Activated T-cell treated with anti-CD3 and anti-CD28 coated beads, Interleukin-2, amount 50 U/mL, for 24 hours (primary cell): ENCODE results near the gene MIOS.
"Not testable (repeated sequence)": the region's sequence is repeated elsewhere in the genome, so short reads cannot be mapped to it uniquely, and the experiment has no call there.

Source experiments
- DNase-seq: peaks from one replicate; pipeline ENCODE4 v3.0.0-alpha.2; 2020
- H3K27ac Mint-ChIP-seq: 2 replicates; pipeline ENCODE4 v1.8.0; 2020; ENCODE audit warnings: mild to moderate bottlenecking, mixed read lengths
- H3K27me3 Mint-ChIP-seq: 2 replicates; pipeline ENCODE4 v1.8.0; 2020; ENCODE audit warnings: mixed read lengths
- H3K36me3 Mint-ChIP-seq: 2 replicates; pipeline ENCODE4 v1.8.0; 2020; ENCODE audit warnings: low read depth, mixed read lengths
- H3K4me1 Mint-ChIP-seq: 2 replicates; pipeline ENCODE4 v1.8.0; 2020; ENCODE audit warnings: low read depth, mixed read lengths
- H3K4me3 Mint-ChIP-seq: 2 replicates; pipeline ENCODE4 v1.8.0; 2020; ENCODE audit warnings: mild to moderate bottlenecking, moderate library complexity, mixed read lengths
- H3K9me3 Mint-ChIP-seq: 2 replicates; pipeline ENCODE4 v1.8.0; 2020; ENCODE audit warnings: mixed read lengths

MIOS gene

DNA sequence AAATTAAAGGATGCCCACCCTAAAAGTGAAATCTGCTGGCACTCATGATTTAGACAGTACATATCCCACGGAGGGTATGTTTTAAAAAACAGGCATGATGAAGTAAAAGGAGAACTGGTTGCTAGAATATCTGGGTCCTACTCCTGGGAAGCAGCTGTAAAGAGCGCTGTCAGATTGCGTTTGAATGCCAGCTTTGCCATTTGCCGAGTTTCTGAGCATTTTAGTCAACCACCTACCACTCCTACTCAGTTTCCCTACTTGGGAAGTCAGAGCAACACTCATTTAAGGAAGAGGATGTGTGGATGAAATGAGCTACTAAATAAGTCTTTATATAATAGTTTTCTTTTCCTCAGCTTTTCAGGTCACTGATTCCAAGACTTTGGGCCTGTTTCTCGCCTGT, 72.7 kb downstream of the MIOS start:
- Mint-ChIP-seq H3K9me3 (no peaks in the 10 kb centered on the region), H3K36me3 (peaks cover 81% of the 10 kb centered on the region), H3K4me3 (peak overlapping the region; percentile 98), H3K27ac (peak overlapping the region; percentile 99), H3K27me3 (no peaks in the 10 kb centered on the region), H3K4me1 (peaks cover 42% of the 10 kb centered on the region)
- no peak for DNase-seq

DNA sequence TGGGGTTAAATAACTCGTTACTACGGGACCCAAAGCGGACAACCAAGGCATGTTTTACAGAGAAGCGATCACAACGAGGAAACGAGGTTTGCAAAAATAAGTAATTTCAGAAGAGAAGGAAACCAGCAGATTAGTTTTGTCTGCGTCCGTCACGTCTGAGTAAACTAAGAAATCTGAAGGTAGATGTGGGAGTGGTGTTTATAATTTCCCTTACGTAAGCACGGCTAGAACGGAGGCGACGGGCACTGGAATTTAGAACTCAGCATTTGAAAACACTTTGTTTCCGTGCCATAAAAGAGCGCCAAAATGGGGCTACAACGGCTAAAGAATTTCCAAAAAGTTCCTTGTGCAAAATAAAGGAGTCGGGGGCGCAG, 73.2 kb downstream of the MIOS start:
- Mint-ChIP-seq H3K4me3 (peak overlapping the region; percentile 98), H3K36me3 (peaks cover 84% of the 10 kb centered on the region), H3K4me1 (peaks cover 45% of the 10 kb centered on the region), H3K27me3 (no peaks in the 10 kb centered on the region), H3K9me3 (no peaks in the 10 kb centered on the region), H3K27ac (peak overlapping the region; percentile 99)
- no peak for DNase-seq

DNA sequence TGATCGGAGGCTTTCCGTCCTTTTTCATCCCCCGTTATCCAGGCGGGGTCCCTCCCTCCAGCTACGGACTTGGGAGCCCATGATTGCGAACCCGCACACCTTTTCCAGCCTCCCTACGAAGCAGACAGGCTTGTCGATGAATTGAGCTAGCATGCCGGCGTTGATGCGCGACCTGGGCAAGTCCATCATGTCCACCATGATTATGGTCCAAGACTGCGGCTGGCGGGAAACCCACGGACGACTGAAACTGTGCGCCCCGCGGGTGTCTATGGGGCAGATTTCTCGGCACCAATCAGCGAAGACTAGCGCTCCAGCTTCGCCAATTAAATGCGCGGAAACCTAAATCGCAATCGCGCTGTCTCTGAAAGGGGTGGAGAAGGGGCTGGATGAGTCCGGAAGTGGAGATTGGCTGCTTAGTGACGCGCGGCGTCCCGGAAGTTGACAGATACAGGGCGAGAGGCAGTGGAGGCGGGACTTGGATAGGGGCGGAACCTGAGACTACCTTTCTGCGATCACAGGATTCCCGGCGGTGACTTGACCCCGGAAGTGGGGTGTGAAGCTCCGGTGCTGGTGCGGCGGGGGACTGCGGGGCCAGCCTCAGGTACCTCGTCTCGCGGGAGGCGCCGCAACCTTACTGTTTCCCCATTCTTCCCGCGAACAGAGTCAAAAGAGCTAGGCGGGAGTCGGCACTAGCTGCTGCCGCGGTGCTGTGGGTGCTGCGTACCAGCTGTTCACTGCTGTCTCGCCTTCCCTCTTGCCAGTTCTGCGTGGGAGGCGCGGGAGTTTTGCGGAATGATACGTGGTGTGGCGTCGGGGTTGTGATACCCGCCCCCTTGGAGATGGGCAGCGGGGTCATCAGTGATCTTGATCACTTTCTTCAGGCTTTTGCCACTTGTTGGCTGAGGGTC, 73.8 kb downstream of the MIOS start, which contains the start of gene UMAD1:
TSS of gene UMAD1 (plus strand) at position 532 of the 908 bp plus-strand sequence. CDS start 32,620 bp downstream, outside the sequence.
- H3K27ac Mint-ChIP-seq = peak within 1 kb of the TSS; percentile 99
- H3K36me3 Mint-ChIP-seq = peaks cover 81% of the 10 kb centered on the region
- H3K4me3 Mint-ChIP-seq = peak within 1 kb of the TSS; percentile 98
- no peaks in the 10 kb centered on the region for H3K9me3 Mint-ChIP-seq
- peak; percentile 97 for DNase-seq
- H3K4me1 Mint-ChIP-seq = peaks cover 50% of the 10 kb centered on the region
- H3K27me3 Mint-ChIP-seq = no peaks in the 10 kb centered on the region

DNA sequence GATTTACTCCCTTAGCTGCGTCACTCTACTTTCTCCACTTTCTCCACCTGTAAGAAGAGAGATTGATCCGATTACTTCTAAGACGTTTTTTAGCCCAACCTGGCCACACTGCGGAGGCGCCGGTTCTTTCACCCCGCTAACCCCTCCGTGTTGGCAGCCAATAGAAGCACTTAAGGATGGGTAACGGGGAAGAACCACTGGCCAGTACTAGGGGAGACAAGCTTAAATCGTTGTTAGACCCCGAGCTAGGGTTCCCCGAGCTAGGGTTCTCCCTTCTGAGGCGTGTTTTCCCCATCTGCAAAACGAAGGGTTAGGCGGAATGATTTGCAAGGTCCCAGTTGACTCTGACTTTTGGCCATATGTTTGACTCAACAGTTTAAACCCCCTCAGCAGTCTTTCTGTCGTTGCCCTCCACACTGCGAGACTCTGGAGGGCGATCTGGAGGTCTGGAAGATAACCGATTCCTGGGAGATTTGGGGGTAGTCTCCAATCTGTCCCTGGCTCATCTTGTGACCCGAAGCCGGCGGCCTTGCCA, 74.5 kb downstream of the MIOS start:
- H3K4me1 Mint-ChIP-seq = peaks cover 57% of the 10 kb centered on the region
- H3K4me3 Mint-ChIP-seq = peak overlapping the region; percentile 98
- DNase-seq = no peak
- peaks cover 81% of the 10 kb centered on the region for H3K36me3 Mint-ChIP-seq
- no peaks in the 10 kb centered on the region for H3K27me3 Mint-ChIP-seq
- H3K27ac Mint-ChIP-seq = peak overlapping the region; percentile 99
- H3K9me3 Mint-ChIP-seq = peaks cover 6% of the 10 kb centered on the region

DNA sequence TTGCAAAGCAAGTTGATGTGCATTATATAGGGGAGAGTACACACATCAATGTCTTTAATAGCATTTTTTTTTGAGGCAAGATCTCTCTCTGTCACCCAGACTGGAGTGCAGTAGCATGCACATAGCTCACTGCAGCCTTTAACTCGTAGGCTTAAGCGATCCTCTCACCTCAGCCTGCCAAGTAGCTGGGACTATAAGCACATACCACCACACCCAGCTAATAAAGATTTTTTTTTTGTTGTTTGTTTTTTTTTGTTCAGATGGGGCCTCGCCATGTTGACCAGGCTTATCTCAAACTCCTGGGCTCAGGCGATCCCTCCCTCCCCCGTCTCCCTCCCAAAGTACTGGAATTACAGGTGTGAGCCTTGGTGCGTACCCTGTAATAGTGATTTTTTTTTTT, 75.4 kb downstream of the MIOS start:
- peak overlapping the region; percentile 99 for H3K27ac Mint-ChIP-seq
- H3K36me3 Mint-ChIP-seq = peaks cover 78% of the 10 kb centered on the region
- H3K4me1 Mint-ChIP-seq = peaks cover 63% of the 10 kb centered on the region
- no peaks in the 10 kb centered on the region for H3K27me3 Mint-ChIP-seq
- peak overlapping the region; percentile 98 for H3K4me3 Mint-ChIP-seq
- peaks cover 10% of the 10 kb centered on the region for H3K9me3 Mint-ChIP-seq
- DNase-seq = no peak

DNA sequence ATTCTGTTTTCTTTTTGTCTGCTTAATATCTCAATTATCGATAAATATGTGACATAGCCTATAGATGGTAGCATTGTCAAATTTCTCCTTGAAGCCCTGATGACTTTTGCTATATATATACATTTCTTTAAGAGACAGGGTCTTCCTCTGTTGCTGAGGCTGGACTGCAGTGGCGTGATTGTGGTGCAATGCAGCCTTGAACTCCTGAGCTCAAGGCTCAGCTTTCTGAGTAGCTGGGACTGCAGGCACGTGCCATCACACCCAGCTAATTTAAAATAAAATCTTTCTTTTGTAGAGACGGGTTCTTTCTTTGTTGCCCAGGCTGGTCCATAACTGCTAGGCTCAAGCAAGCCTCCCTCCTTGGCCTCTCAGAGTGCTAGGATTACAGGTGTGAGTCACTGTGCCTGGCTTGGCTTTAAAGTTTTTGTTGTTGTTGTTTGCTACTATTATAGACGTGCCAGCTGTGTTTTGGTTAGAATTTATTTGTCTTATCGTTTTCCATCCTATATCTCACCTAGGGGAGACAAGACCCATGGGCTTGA, 80.9 kb downstream of the MIOS start:
- Mint-ChIP-seq H3K4me1 (peaks cover 72% of the 10 kb centered on the region), H3K27ac (no peak overlapping the region), H3K36me3 (peaks cover 40% of the 10 kb centered on the region), H3K9me3 (peaks cover 10% of the 10 kb centered on the region), H3K27me3 (no peaks in the 10 kb centered on the region), H3K4me3 (no peak overlapping the region)
- no peak for DNase-seq

DNA sequence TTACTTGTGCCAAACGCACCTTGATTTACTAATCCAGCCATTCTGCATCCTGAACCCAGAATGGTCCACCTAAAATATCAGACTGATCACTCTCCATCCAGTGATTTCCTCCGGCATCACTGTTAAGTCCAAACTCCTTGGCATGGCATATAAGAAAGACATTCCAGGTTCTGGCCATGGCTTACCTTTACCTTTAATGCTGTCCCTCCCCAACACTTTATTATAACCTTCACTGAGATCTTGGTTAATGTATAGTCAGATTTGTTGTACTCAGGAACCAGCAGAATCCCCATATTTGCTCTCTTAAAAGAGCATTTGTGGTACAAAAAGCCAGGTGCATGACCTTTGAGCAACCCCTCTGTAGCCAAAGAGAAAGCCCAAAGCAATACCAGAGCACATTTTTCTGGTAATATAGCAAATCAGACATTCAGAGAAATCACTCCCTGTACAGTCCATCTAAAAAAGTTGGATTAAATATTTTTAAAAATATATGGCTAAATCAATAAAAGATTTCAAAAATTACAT, 84.1 kb downstream of the MIOS start:
- peaks cover 8% of the 10 kb centered on the region for H3K9me3 Mint-ChIP-seq
- H3K27ac Mint-ChIP-seq = no peak overlapping the region
- no peak for DNase-seq
- peaks cover 69% of the 10 kb centered on the region for H3K4me1 Mint-ChIP-seq
- H3K36me3 Mint-ChIP-seq = peaks cover 15% of the 10 kb centered on the region
- no peaks in the 10 kb centered on the region for H3K27me3 Mint-ChIP-seq
- no peak overlapping the region for H3K4me3 Mint-ChIP-seq

DNA sequence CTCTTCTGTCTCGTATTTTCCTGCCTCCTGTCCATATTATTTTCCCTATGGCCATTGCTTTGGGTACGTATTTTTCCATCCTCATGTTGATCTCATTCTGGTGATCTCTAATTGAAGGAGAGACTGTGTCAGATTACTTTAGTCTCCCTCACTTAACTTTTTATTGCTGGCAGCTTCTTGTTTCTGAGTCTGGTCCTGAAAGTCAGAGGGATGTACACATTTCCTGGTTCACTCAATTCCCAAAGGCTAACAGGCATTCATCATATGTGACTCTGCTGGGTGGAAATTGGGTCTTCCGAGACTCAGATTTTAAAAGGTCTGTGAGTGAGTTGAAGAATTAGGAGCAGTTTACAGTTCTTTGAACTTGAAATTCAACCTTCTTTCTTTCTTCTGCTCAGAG, 84.8 kb downstream of the MIOS start:
- DNase-seq = no peak
- peaks cover 63% of the 10 kb centered on the region for H3K4me1 Mint-ChIP-seq
- H3K9me3 Mint-ChIP-seq = peaks cover 3% of the 10 kb centered on the region
- H3K4me3 Mint-ChIP-seq = no peak overlapping the region
- no peaks in the 10 kb centered on the region for H3K27me3 Mint-ChIP-seq
- H3K27ac Mint-ChIP-seq = no peak overlapping the region
- H3K36me3 Mint-ChIP-seq = peaks cover 14% of the 10 kb centered on the region

DNA sequence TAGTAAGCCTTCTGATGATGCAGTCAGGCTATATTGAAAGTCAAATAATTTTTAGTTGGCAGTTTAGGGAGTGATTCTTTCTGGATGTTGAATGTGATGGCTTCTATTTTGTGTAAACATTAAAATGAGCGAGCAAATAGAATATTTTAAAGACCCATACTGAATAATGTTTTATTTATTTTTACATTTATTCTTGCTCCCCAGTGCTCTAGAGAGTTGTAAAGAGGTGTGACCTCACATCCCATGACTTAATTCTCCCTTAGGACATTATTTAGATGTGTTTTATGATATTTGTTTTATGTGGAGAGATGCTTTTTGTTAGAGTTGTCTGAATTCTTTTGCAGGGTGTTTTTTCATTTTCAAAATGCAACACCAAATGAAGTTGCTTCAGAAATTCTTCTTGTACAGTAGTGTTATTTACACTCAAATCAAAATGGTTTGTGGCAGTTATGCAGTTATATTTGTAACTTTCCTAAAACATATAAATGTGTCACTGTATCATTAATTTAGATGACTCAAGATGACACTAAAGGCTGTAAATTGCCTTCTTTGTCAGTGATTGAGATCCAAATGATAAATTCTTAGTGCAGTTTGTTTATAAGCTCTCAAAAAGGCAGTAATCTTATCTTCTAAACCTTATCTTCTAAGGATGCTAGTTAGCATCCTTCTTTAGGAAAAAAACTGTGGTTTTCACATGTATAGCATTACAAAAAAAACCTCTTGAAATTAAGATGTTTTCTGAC, 86.3 kb downstream of the MIOS start:
- H3K9me3 Mint-ChIP-seq = peaks cover 11% of the 10 kb centered on the region
- no peak overlapping the region for H3K4me3 Mint-ChIP-seq
- no peak for DNase-seq
- peaks cover 51% of the 10 kb centered on the region for H3K4me1 Mint-ChIP-seq
- no peaks in the 10 kb centered on the region for H3K27me3 Mint-ChIP-seq
- H3K27ac Mint-ChIP-seq = no peak overlapping the region
- H3K36me3 Mint-ChIP-seq = peaks cover 21% of the 10 kb centered on the region

DNA sequence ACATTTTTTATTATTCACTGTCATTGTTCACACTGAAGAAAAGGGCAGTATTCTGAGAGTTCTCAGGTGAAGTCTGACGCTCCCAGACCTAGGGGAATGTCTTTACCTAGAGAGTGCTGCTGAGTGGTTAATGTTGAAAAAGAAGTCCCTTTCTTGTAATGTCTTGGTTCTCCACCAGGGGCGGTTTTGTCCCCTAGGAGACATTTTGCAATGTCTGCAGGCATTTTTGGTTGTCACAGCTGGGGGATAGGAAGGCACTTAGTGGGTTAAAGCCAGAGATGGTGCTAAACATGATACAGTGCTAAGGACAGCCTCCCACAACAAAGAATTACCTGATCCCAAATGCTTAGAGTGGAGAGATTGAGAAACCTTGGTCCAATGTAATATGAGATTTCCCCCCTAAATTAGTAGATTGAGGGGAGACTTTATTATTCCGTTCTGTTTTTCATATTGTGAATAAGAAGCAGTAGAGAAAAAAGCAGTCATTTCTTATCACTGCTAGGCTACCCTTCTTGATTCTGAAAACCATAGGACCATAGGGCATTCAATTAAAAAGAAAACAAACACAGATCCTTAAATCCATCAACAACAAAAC, 87.0 kb downstream of the MIOS start:
- Mint-ChIP-seq H3K4me1 (peaks cover 47% of the 10 kb centered on the region), H3K9me3 (peaks cover 14% of the 10 kb centered on the region), H3K4me3 (no peak overlapping the region), H3K27ac (no peak overlapping the region), H3K27me3 (no peaks in the 10 kb centered on the region), H3K36me3 (peaks cover 28% of the 10 kb centered on the region)
- no peak for DNase-seq

DNA sequence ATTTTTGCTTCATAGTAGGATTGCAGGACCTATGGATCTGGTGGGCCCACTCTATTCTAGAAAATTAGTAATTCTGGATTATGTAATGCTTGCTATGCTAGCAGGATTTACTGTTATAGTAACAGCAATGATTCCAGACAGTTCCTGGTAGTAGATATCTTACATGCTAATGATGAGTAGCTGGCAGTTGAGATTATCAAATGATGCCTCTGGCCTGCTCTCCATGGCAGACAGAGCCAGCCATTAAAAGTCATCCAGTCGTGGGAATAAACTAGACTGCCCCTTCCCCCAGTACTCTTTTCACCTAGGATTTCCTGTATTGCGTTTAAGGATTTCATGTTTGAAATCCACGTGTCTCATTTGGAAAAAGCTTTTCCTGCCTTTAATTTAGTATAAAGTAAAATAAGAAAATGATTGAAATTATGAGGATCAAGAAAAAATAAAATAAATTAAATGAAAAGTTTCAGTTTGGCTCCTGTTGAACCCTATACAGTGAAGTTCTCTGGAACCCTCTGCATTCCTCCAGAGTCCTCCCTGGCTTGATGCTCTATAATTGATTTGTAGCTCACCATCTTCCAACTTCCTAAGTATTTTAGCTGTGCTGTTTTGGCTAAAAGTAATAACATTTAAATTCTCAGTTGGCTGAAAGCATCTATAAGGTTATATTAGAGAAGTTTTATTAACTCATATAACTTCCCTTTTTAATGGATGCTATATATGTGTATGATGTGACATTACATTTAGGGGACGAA, 88.5 kb downstream of the MIOS start:
- peaks cover 48% of the 10 kb centered on the region for H3K4me1 Mint-ChIP-seq
- H3K9me3 Mint-ChIP-seq = peaks cover 24% of the 10 kb centered on the region
- no peak overlapping the region for H3K27ac Mint-ChIP-seq
- no peak overlapping the region for H3K4me3 Mint-ChIP-seq
- H3K36me3 Mint-ChIP-seq = peaks cover 39% of the 10 kb centered on the region
- no peaks in the 10 kb centered on the region for H3K27me3 Mint-ChIP-seq
- DNase-seq = no peak

DNA sequence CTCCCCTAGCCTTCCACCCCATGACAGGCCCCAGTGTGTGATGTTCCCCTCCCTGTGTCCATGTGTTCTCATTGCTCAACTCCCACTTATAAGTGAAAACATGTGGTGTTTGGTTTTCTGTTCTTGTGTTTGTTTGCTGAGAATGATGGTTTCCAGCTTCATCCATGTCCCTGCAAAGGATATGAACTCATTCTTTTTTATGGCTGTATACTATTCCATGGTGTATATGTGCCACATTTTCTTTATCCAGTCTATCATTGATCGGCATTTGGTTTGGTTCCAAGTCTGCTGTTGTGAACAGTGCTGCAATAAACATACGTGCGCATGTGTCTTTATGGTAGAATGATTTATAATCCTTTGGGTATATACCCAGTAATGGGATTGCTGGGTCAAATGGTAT, 89.8 kb downstream of the MIOS start:
- H3K9me3 Mint-ChIP-seq = peaks cover 24% of the 10 kb centered on the region
- not testable (repeated sequence) for H3K4me3 Mint-ChIP-seq, DNase-seq, H3K27ac Mint-ChIP-seq, H3K27me3 Mint-ChIP-seq
- peaks cover 50% of the 10 kb centered on the region for H3K4me1 Mint-ChIP-seq
- H3K36me3 Mint-ChIP-seq = peaks cover 43% of the 10 kb centered on the region
